Measurements from ENCODE around the gene DIDO1.
"Not testable (repeated sequence)": the region's sequence is repeated elsewhere in the genome, so short reads cannot be mapped to it uniquely, and the experiment has no call there.

DIDO1 gene

GRCh38 chr20:62860391-62860923 is 65.8 kb downstream of the DIDO1 start:
- no peak for TF ChIP-seq POLR2A (IDR thresholded peaks at IDR 0.05; ENCODE audit: low read depth, low read length)
- FAIRE-seq: no peak
- no peak for DNase-seq (ENCODE audit: insufficient read length, low spot score)

GRCh38 chr20:62859721-62860120 is 66.6 kb downstream of the DIDO1 start:
- TF ChIP-seq POLR2A (IDR thresholded peaks at IDR 0.05; ENCODE audit: low read depth, low read length): no peak
- no peak for FAIRE-seq

GRCh38 chr20:62858058-62858830 is 68.1 kb downstream of the DIDO1 start:
- no peak for DNase-seq (ENCODE audit: insufficient read length, low spot score)
- FAIRE-seq: no peak
- TF ChIP-seq POLR2A (IDR thresholded peaks at IDR 0.05; ENCODE audit: low read depth, low read length): no peak

More at GRCh38 chr20:62859721-62860120, 66.6 kb downstream of the DIDO1 start:
- no peak for DNase-seq (ENCODE audit: insufficient read length, low spot score)

GRCh38 chr20:62856931-62857619 is 69.2 kb downstream of the DIDO1 start:
- TF ChIP-seq POLR2A (IDR thresholded peaks at IDR 0.05; ENCODE audit: low read depth, low read length): no peak
- FAIRE-seq (no peak), DNase-seq (ENCODE audit: insufficient read length, low spot score) (no peak)

GRCh38 chr20:62855120-62855519 is 71.2 kb downstream of the DIDO1 start:
- DNase-seq (ENCODE audit: insufficient read length, low spot score) (no peak), FAIRE-seq (no peak)
- no peak for TF ChIP-seq POLR2A (IDR thresholded peaks at IDR 0.05; ENCODE audit: low read depth, low read length)

GRCh38 chr20:62854121-62854520 is 72.2 kb downstream of the DIDO1 start:
- DNase-seq (ENCODE audit: insufficient read length, low spot score) (no peak), FAIRE-seq (no peak)
- no peak for TF ChIP-seq POLR2A (IDR thresholded peaks at IDR 0.05; ENCODE audit: low read depth, low read length)

- not testable (repeated sequence) for DNase-seq (ENCODE audit: insufficient read length, low spot score); FAIRE-seq
Measured at GRCh38 chr20:62853304-62853703, 73.0 kb downstream of the DIDO1 start.

- TF ChIP-seq POLR2A (IDR thresholded peaks at IDR 0.05; ENCODE audit: low read depth, low read length): no peak
- DNase-seq (ENCODE audit: insufficient read length, low spot score): no peak
- no peak for FAIRE-seq
Measured at GRCh38 chr20:62852841-62853240, 73.5 kb downstream of the DIDO1 start.

- FAIRE-seq (no peak), DNase-seq (ENCODE audit: insufficient read length, low spot score) (no peak)
- TF ChIP-seq POLR2A (IDR thresholded peaks at IDR 0.05; ENCODE audit: low read depth, low read length): no peak
Measured at GRCh38 chr20:62852196-62852595, 74.1 kb downstream of the DIDO1 start.

- DNase-seq (ENCODE audit: insufficient read length, low spot score): no peak
- TF ChIP-seq POLR2A (IDR thresholded peaks at IDR 0.05; ENCODE audit: low read depth, low read length): no peak
- FAIRE-seq: no peak
Measured at GRCh38 chr20:62850333-62850974, 75.9 kb downstream of the DIDO1 start.

- TF ChIP-seq POLR2A (IDR thresholded peaks at IDR 0.05; ENCODE audit: low read depth, low read length): no peak
- FAIRE-seq (no peak), DNase-seq (ENCODE audit: insufficient read length, low spot score) (no peak)
Measured at GRCh38 chr20:62849431-62849830, 76.9 kb downstream of the DIDO1 start.

- FAIRE-seq; DNase-seq (ENCODE audit: insufficient read length, low spot score): not testable (repeated sequence)
Measured at GRCh38 chr20:62848917-62849316, 77.4 kb downstream of the DIDO1 start.

GRCh38 chr20:62846166-62846890 is 80.0 kb downstream of the DIDO1 start:
- FAIRE-seq (no peak), DNase-seq (ENCODE audit: insufficient read length, low spot score) (no peak)
- TF ChIP-seq POLR2A (IDR thresholded peaks at IDR 0.05; ENCODE audit: low read depth, low read length): no peak
